Measurements from ENCODE around the gene SPPL3.
"Not testable (repeated sequence)": the region's sequence is repeated elsewhere in the genome, so short reads cannot be mapped to it uniquely, and the experiment has no call there.

The SPPL3 gene, protein sequence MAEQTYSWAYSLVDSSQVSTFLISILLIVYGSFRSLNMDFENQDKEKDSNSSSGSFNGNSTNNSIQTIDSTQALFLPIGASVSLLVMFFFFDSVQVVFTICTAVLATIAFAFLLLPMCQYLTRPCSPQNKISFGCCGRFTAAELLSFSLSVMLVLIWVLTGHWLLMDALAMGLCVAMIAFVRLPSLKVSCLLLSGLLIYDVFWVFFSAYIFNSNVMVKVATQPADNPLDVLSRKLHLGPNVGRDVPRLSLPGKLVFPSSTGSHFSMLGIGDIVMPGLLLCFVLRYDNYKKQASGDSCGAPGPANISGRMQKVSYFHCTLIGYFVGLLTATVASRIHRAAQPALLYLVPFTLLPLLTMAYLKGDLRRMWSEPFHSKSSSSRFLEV

DNA sequence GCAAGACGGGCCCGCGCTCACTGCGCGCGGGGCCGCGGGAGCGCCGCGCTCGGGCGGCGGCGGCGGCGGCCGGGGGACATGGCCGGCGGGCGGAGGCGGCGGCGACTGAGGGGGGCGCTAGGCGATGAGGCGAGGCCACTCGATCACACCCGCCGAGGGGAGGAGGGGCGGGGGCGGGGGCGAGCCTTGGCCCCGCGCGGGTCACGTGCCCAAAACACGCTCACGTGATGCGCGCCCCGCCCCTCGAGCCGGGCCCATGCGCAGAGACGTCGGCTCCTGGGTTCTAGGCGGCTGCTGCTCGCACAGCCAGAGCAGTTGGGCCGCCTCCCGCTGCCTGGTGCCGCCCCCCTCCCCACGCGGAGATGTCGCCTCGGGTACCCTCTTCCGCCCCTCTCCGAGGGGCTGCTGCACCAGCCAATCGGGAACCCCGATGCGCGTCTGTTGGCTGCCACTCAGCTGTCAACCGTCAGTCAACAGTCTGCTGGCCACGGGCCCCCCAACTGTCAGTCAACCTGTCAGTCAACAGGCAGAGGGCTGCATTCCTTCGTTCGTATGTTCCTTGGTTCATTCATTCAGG lies at the start of gene SPPL3:
Gene SPPL3 (minus strand): TSS at position 162 of the 577 bp plus-strand sequence. CDS start 491 bp downstream, outside the sequence.
- DNase-seq (ENCODE audit: low spot score): peak; percentile 90

- DNase-seq (ENCODE audit: low spot score): no peak
These were observed 46.6 kb upstream of the SPPL3 start for GRCh38 chr12:120950807-120951206.

DNA sequence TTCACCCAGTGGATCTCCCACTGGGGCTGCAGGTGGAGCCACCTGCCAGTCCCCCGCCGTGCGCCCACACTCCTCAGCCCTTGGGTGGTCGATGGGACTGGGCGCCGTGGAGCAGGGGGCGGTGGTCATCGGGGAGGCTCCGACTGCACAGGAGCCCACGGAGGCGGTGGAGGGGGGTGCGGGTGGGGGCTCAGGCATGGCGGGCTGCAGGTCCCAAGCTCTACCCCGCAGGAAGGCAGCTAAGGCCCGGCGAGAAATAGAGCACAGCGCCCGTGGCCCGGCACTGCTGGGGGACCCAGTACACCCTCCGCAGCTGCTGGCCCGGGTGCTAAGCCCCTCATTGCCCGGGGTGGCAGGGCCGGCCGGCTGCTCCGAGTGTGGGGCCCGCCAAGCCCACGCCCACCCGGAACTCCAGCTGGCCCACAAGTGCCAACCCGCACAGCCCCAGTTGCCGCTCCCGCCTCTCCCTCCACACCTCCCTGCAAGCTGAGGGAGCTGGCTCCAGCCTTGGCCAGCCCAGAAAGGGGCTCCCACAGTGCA lies 46.2 kb upstream of the SPPL3 start:
- not testable (repeated sequence) for DNase-seq (ENCODE audit: low spot score)

- DNase-seq (ENCODE audit: low spot score): not testable (repeated sequence)
These were observed 41.4 kb upstream of the SPPL3 start for GRCh38 chr12:120945516-120945915.

DNA sequence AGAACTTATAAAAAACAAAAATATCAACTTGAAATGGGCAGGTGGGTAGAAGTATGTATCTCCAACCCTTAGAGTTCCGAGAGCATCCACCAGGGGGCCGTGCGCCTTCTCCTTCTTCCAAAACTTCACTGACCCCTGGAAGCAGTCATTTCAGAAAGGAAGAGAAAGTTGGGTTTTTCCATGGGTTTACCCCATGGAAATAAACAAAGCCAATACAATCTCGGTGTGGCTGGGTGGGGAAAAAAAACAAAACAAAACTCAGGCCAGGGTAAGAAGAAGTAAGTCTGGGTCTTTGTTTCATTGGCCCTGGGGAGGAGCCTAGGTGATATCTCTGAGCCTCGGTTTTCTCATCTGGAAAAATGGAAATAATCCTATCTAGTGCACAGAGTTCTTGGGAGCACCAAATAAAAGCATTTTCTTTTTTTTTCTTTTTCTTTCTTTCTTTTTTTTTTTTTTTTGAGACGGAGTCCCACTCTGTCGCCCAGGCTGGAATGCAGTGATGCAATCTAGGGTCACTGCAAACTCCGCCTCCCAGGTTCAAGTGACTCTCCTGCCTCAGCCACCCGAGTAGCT lies 40.6 kb upstream of the SPPL3 start:
- DNase-seq (ENCODE audit: low spot score): peak; percentile 44

- DNase-seq (ENCODE audit: low spot score): no peak
These were observed 39.3 kb upstream of the SPPL3 start for GRCh38 chr12:120943482-120943881.

GRCh38 chr12:120941846-120942405 lies 37.8 kb upstream of the SPPL3 start:
- DNase-seq (ENCODE audit: low spot score): no peak

DNA sequence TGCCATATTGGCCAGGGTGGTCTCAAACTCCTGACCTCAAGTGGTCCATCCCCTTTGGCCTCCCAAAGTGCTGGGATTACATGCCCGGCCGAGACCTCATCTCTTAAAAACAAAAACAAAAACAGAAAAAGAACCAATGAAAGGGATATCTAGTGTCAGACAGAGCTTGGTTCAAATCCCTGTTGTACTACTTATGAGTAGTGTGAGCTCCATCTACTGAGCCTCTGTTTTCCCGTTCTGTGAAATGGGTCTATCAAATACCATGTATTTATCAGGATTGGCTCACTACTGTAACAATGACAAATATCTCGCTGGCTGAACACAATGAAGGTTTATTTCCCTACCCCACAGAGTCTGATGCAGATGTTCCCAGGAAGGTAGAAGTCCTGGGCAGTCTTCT lies 37.3 kb upstream of the SPPL3 start:
- no peak for DNase-seq (ENCODE audit: low spot score)

DNA sequence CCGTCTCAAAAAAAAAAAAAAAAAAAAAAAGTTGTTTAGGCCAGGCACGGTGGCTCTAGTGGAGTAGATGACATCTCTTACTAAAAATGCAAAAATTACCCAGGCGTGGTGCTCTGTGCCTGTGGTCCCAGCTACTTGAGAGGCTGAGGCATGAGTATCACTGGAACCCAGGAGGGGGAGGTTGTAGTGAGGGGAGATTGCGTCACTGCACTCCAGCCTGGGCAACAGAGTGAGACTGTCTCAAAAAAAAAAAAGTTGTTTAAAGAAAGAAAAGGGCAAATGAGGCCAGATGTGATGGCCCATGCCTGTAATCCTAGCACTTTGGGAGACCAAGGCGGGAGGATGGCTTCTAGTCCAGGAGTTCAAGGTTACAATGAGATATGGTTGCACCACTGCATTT lies 36.6 kb upstream of the SPPL3 start:
- DNase-seq (ENCODE audit: low spot score): no peak

DNA sequence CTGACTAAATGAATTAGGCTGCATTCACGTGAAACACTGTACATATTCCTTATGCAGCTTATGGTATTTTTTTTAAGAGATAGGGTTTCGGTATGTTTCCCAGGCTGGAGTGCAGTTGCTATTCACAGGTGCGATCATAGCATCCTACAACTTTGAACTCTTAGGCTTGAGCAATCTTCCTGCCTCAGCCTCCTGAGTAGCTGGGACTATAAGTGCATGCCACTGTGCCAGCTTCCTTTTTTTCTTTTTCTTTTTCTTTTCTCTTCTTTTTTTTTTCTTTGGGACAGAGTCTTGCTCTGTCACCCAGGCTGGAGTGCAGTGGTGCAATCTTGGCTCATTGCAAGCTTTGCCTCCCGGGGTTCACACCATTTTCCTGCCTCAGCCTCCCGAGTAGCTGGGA lies 35.8 kb upstream of the SPPL3 start:
- no peak for DNase-seq (ENCODE audit: low spot score)

GRCh38 chr12:120939523-120939922 lies 35.4 kb upstream of the SPPL3 start:
- no peak for DNase-seq (ENCODE audit: low spot score)

DNA sequence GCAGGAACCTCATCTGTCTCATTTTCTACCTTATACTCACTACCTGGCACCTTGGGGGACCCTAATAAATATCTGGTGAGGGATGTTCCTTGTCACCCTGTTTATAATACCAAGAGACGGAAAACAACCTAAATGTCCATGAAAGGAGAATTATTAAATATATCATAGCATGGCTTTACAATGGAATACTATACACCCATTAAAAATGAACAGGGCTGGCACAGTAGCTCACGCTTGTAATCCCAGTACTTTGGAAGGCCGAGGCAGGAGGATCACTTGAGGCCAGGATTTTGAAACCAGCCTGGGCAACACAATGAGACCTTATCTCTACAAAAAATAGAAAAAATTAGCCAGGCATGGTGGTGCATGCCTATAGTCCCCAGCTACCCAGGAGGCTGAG lies 34.3 kb upstream of the SPPL3 start:
- no peak for DNase-seq (ENCODE audit: low spot score)

DNA sequence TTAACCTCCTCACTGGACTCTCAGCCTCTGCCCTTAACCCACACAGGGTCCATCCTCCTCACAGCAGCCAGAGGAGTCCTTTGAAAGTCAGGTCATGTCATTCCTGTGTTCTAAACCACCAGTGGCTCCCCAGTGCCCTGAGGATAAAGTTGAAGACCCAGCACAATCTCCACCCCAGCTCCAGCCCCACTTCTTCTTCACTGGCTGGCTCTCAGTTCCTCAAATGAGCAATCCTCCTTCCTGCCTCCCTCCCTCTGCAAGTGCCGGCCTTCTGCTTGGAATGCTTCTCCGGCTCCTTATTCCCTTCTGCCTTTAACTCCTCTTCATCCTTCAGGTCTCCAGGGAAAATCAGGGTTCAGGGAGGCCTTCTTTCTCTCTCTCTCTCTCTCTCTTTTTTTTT lies 32.0 kb upstream of the SPPL3 start:
- no peak for DNase-seq (ENCODE audit: low spot score)

GRCh38 chr12:120933786-120934185 lies 29.6 kb upstream of the SPPL3 start:
- DNase-seq (ENCODE audit: low spot score): no peak

GRCh38 chr12:120932956-120933526 lies 28.9 kb upstream of the SPPL3 start:
- DNase-seq (ENCODE audit: low spot score): no peak

DNA sequence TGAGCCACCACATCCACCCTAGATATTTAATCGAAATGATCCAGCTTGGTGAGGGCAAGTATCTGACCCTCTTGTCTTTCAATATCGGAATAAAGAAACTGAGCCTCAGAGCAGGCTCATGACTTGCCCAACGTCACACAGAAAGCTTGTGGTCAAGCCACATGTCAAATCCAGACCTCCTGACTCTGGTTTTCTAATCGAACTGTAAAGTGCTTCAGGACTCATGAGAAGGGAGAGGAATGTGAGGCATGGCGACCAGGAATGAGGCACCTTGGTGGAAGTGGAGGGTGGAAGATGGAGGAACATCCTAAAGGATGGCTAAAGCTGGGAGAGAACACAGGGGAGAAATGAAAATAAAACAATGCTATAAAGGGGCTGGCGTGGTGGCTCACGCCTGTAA lies 27.9 kb upstream of the SPPL3 start:
- no peak for DNase-seq (ENCODE audit: low spot score)

DNA sequence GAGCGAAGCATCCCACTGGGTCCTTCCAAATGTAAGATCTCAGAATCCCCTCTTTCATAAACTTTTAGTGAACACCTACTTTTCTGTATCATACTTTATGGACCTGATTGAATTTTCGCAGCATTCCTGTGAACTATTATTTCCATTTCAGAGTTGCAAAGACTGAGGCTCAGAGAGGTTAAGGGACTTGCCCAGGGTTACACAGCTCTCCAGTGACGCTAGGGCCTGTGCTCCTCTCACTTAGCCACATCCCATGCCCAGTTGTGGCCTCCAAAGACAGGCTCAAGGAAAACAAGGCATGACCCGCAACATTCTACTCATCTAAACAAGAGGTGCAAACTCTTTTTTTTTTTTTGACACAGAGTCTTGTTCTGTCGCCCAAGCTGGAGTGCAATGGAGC lies 25.9 kb upstream of the SPPL3 start:
- DNase-seq (ENCODE audit: low spot score): no peak

DNA sequence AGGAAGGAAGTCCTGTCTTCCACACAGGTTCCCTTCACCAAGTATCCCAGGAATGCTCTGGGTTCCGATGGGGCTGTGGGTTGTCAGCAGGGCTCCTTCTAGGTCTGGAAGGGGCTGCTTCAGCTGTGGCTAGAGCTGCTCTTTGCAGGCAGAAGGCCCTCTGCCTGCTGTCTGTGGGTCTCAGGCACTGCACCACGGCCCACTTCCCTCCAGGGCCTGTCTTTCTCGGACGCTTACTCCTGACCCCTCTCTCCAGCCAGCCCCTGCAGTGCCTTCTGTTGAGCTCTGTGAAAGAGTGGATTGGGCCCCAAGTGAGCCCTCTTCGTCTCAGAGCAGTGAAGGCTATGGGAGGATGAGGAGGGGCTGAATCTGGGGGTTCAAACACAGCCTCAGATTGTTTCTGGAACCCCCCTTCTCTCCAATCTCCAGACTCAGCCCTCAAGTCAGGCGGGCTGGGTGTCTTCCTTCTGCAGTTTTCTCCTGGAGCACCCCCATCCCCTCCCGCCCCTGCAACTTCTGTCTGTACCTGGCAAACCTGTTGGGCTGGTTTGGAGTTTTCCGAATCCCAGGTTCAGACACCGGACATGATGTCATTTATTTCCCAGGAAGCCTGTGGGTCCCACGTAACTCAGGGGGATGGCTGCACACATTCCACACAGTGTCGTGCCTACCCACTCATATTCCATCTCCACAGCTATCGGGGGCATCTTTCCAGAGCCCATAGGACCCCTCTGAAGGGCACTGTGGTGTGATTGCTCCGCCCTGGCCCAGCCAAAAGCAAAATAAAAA lies 24.9 kb upstream of the SPPL3 start:
- no peak for DNase-seq (ENCODE audit: low spot score)

DNA sequence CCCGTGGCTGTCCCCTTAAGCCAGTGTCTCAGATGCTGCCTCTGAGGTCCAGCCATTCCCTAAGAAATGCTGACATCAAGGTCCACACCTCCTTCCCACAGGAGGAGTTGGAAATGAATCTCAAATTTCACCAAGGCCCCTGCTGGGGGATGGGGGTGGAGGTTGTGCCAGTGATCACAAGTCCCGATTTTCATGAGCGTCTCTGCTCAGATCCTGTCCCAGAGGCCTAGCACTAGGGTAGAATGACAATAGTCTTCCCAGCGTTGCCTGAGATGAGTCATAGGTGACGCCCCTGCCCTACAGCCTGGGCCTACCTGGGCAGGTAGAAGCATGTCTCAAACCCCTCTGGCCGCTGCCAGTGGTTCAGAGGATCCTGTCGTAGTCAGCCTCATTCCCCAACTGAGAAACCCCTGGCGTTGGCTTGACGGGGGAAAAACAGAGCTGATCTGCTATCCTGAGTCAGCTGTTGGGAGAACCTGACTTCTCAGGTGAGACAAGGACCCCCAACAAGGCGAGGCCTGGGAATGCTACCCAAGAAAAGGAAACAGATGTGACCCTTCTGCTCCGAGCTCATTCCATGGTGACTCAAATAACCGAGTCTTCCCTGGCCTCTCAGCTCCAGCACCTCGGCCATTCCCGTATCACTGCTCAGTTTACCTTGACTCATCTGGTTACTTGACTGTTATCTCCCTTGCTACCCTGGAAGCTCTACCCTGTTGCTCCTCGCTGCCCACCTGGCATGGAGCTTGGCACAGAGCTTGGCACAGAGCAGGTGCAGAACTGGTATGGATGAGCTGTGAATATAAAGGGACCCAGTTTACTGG lies 21.8 kb upstream of the SPPL3 start:
- DNase-seq (ENCODE audit: low spot score): no peak

- DNase-seq (ENCODE audit: low spot score): no peak
These were observed 18.1 kb upstream of the SPPL3 start for GRCh38 chr12:120922279-120922678.

GRCh38 chr12:120921637-120922036 lies 17.5 kb upstream of the SPPL3 start:
- DNase-seq (ENCODE audit: low spot score): no peak

Data from CD4-positive, alpha-beta T cell treated with Interleukin-6 at 100 ng/mL for 8 hours (primary cell).